Tibial nerve (tissue), 4 donors: ENCODE results near the gene FBXL17. TPM values are rescaled to one million over a fixed set of nuclear protein-coding genes. Genes with fewer than 3 reads are reported as not detected.

ENCODE experiments used
- DNase-seq, 2 donors: peaks; one replicate each; pipeline ENCODE4 v3.0.0-alpha.2; 2019; ENCODE audit warnings: low spot score in 2 of 2
- H3K27ac ChIP-seq, 4 donors: fragments of 200-600 bp; sonication (generic) in 3 of 4; one replicate each; pipeline ENCODE4 v1.5.1; 2017 to 2019; ENCODE audit warnings: mild to moderate bottlenecking in 1 of 4
- H3K27me3 ChIP-seq, 2 donors: fragments of 200-600 bp; sonication (generic) in 1 of 2; one replicate each; pipeline versions ENCODE4 v1.5.1 to v1.6.0; 2017 to 2019
- H3K36me3 ChIP-seq, 3 donors: fragments of 200-600 bp; sonication (generic); one replicate each; pipeline ENCODE4 v1.5.1; 2018 to 2019
- H3K4me1 ChIP-seq, 4 donors: fragments of 200-600 bp; sonication (generic) in 3 of 4; one replicate each; pipeline ENCODE4 v1.5.1; 2017 to 2019
- H3K4me3 ChIP-seq, 4 donors: fragments of 200-600 bp; sonication (generic) in 3 of 4; one replicate each; pipeline ENCODE4 v1.5.1; 2017 to 2019; ENCODE audit warnings: mild to moderate bottlenecking in 1 of 4, moderate library complexity in 1 of 4
- H3K9me3 ChIP-seq, 4 donors: fragments of 200-600 bp; sonication (generic) in 3 of 4; one replicate each; pipeline ENCODE4 v1.5.1; 2017 to 2019
- EP300 ChIP-seq, 2 donors: sonication (generic); formaldehyde crosslinking; IDR thresholded peaks; one replicate each; pipeline ENCODE4 v1.6.1; 2017; ENCODE audit warnings: antibody characterized with exemption in 2 of 2, mild to moderate bottlenecking in 1 of 2
- POLR2A ChIP-seq, 2 donors: fragments of 450-650 bp; IDR thresholded peaks; one replicate each; pipeline ENCODE4 v1.6.1; 2017; ENCODE audit warnings: antibody characterized with exemption in 2 of 2, mild to moderate bottlenecking in 2 of 2, moderate library complexity in 2 of 2
- WGBS, 2 donors: methylation state at CpG; one replicate each; pipeline ENCODE4 v1.1.5; 2018; 5-methylcytosine and 5-hydroxymethylcytosine counted together
- total RNA-seq, 4 donors: library from RNA; depleted of rRNA; stranded (reverse); fragments of >200 nt; gene quantifications; one replicate each; pipeline ENCODE4 v1.1.0, GENCODE V29; 2016
- TF ChIP-seq, protein P1 (sequence below), 5 experiments: fragments of 200-600 bp in 3 of 5; fragments of 450-650 bp in 2 of 5; sonication (generic) in 3 of 5; IDR thresholded peaks; one replicate each; pipeline ENCODE4 v1.5.1; 2016 to 2019; ENCODE audit warnings: antibody characterized with exemption in 5 of 5, mild to moderate bottlenecking in 3 of 5, moderate library complexity in 2 of 5

FBXL17 gene
- total RNA-seq, 4 donors from 2014 or later: 16.5 to 19.0 (median 17.6) TPM

DNA sequence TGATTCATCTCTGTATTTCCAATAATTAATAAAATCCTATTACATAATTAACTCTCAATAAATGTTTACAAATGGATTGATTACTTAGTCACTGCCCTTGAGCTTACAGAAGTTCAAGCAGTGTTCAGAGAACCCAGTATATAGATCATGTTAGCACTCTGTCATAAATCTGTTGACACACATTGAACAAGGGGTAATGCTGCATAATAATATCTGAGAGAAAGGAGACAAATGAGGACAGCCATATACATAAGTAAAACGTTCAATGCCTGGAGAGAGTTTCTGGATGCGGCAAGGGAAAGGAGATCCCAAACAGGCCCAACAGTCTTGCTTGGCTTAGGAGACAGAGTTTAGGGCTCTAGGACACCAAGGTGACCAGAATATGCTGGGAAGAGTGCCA is 270.2 kb downstream of the FBXL17 start:
- Histone ChIP-seq H3K4me3 (no peak overlapping the region), H3K4me1 (no peaks in the 10 kb centered on the region), H3K27ac (no peak overlapping the region), H3K27me3 (no peaks in the 10 kb centered on the region), H3K36me3 (no peaks in the 10 kb centered on the region), H3K9me3 (peaks cover 0 to 16% (median 0%) of the 10 kb centered on the region in 4 donors)
- TF ChIP-seq, protein P1, sequence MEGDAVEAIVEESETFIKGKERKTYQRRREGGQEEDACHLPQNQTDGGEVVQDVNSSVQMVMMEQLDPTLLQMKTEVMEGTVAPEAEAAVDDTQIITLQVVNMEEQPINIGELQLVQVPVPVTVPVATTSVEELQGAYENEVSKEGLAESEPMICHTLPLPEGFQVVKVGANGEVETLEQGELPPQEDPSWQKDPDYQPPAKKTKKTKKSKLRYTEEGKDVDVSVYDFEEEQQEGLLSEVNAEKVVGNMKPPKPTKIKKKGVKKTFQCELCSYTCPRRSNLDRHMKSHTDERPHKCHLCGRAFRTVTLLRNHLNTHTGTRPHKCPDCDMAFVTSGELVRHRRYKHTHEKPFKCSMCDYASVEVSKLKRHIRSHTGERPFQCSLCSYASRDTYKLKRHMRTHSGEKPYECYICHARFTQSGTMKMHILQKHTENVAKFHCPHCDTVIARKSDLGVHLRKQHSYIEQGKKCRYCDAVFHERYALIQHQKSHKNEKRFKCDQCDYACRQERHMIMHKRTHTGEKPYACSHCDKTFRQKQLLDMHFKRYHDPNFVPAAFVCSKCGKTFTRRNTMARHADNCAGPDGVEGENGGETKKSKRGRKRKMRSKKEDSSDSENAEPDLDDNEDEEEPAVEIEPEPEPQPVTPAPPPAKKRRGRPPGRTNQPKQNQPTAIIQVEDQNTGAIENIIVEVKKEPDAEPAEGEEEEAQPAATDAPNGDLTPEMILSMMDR (IDR thresholded peaks at IDR 0.05): no peak
- no peak for TF ChIP-seq POLR2A (IDR thresholded peaks at IDR 0.05)
- TF ChIP-seq EP300 (IDR thresholded peaks at IDR 0.05): no peak
- no peak for DNase-seq
- 69 to 85% methylated on average over 2 of the region's 2 CpGs for WGBS, 2 donors

DNA sequence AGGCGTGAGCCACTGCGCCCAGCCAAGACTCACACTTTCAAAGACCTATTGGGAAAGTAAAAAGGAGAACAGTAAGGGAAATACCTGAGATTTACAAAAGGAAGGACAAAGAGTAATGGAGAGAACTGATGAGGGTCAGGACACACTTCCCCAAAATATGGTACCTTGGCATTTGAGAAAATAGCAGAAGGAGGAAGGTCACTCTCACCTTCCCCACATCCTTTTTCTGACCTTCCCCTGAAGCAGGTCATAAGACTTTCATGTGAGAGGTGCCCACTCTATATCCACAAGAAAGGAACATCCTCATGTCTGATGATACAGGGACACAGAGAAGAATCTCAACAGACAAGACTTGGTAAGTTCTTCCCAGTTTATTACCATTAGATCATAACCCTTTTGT is 272.8 kb downstream of the FBXL17 start:
- no peak overlapping the region for H3K4me3 ChIP-seq
- TF ChIP-seq POLR2A (IDR thresholded peaks at IDR 0.05): no peak
- TF ChIP-seq EP300 (IDR thresholded peaks at IDR 0.05): no peak
- TF ChIP-seq, protein P1 (IDR thresholded peaks at IDR 0.05): no peak
- peaks cover 0 to 16% (median 0%) of the 10 kb centered on the region in 4 donors for H3K9me3 ChIP-seq
- DNase-seq: no peak
- 100% methylated on average over 2 of the region's 2 CpGs for WGBS, 2 donors
- no peaks in the 10 kb centered on the region for H3K4me1 ChIP-seq
- H3K27me3 ChIP-seq: no peaks in the 10 kb centered on the region
- H3K36me3 ChIP-seq: peaks cover 0 to 7% (median 0%) of the 10 kb centered on the region in 3 donors
- no peak overlapping the region for H3K27ac ChIP-seq

DNA sequence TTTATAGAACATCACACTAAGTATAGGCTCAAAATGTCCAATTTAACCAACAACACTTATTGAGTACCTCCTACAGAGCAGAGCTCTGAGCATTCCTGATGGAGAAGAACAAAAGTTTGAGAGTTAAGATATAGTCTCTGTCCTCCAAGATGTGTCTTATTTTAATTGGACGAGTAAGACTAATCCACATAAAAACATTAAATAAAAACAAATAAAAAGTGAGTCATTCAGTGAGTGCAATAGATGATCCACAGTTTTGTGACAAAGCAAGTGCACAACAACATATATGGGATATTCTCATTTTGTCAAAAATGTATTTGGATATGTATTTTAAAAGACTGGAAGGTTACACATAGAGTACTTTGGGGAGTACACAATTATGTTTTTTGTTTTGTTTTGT is 277.4 kb downstream of the FBXL17 start:
- Histone ChIP-seq H3K27me3 (no peaks in the 10 kb centered on the region), H3K4me1 (peaks cover 0 to 29% (median 9%) of the 10 kb centered on the region in 4 donors), H3K36me3 (peaks cover 0 to 7% (median 0%) of the 10 kb centered on the region in 3 donors), H3K4me3 (no peak overlapping the region), H3K9me3 (no peaks in the 10 kb centered on the region), H3K27ac (no peak overlapping the region)
- 95 to 97% methylated on average over 1 of the region's 1 CpG for WGBS, 2 donors
- DNase-seq: no peak
- TF ChIP-seq, protein P1 (IDR thresholded peaks at IDR 0.05): no peak
- TF ChIP-seq EP300 (IDR thresholded peaks at IDR 0.05) (no peak), POLR2A (IDR thresholded peaks at IDR 0.05) (no peak)

DNA sequence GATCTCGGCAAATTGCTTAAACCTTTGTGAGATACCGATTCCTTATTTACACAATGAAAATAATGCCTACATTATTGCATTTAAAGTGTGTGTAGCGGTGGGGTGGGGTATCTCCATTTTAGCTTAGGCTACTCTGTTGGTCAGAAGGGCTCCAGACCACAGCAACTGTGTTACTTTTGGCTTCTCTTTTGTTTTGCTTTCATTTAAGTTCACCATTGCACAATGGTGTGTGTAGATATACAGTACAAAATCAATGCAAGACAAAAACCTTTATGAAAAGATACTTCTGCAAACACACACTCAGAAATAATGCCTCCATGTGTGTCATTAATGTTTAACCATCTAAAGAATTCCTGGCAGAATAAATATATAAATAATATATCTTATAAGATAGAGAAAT is 279.4 kb downstream of the FBXL17 start:
- TF ChIP-seq POLR2A (IDR thresholded peaks at IDR 0.05) (no peak), EP300 (IDR thresholded peaks at IDR 0.05) (no peak)
- TF ChIP-seq, protein P1 (IDR thresholded peaks at IDR 0.05): no peak
- H3K27ac ChIP-seq: no peak overlapping the region
- WGBS, 2 donors: 57 to 62% methylated on average over 3 of the region's 3 CpGs
- peaks cover 0 to 7% (median 0%) of the 10 kb centered on the region in 3 donors for H3K36me3 ChIP-seq
- no peaks in the 10 kb centered on the region for H3K9me3 ChIP-seq
- peaks cover 0 to 29% (median 9%) of the 10 kb centered on the region in 4 donors for H3K4me1 ChIP-seq
- H3K4me3 ChIP-seq: no peak overlapping the region
- no peaks in the 10 kb centered on the region for H3K27me3 ChIP-seq
- no peak for DNase-seq

DNA sequence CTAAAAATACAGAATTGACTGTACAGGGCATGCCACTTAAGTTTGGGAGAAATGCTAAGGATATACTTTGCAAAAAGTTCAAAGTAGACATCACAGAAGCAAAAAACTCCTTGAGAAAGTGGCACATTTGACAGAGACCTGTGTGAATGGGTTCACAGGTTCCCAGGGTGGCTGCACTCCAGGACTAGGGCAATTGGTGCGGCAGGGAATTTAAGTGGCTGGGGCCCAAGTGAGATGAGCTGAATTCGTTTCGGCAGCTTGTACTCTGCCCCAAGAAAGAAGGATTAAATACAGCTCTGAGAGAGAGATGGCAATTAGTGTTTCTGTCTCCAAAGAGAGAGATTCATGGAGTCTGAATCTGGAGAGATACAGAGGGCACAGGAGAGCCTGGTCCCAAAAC is 280.1 kb downstream of the FBXL17 start:
- TF ChIP-seq, protein P1 (IDR thresholded peaks at IDR 0.05): no peak
- TF ChIP-seq POLR2A (IDR thresholded peaks at IDR 0.05) (no peak), EP300 (IDR thresholded peaks at IDR 0.05) (no peak)
- Histone ChIP-seq H3K27ac (no peak overlapping the region), H3K4me1 (peaks cover 0 to 29% (median 9%) of the 10 kb centered on the region in 4 donors), H3K9me3 (no peaks in the 10 kb centered on the region), H3K36me3 (peaks cover 0 to 7% (median 0%) of the 10 kb centered on the region in 3 donors), H3K4me3 (no peak overlapping the region), H3K27me3 (no peaks in the 10 kb centered on the region)
- no peak for DNase-seq
- WGBS, 2 donors: 37 to 39% methylated on average over 3 of the region's 3 CpGs
